HL-60 (cell line): ENCODE measurements around the gene AKR1C4.

Experiments
- DNase-seq, 2 experiments: peaks; one replicate each; pipeline ENCODE4 v3.0.0-alpha.2; 2010 to 2020; ENCODE audit warnings: low read depth in 1 of 2, low spot score in 1 of 2
- H3K27ac ChIP-seq: fragments of 250-450 bp; sonication (Bioruptor Pico); replicated peaks from 2 replicates; pipeline ENCODE4 v1.5.1; 2020; ENCODE audit warnings: mild to moderate bottlenecking, moderate library complexity
- H3K27me3 ChIP-seq: fragments of 250-450 bp; sonication (Bioruptor Pico); 2 replicates; pipeline ENCODE4 v1.5.1; 2021; ENCODE audit warnings: mild to moderate bottlenecking, moderate library complexity; ENCODE audit not compliant: insufficient read depth, poor library complexity, severe bottlenecking
- H3K4me3 ChIP-seq: replicated peaks from 2 replicates; pipeline ENCODE4 v1.5.1; 2011; ENCODE audit warnings: mild to moderate bottlenecking, control low read depth, low read length; ENCODE audit not compliant: insufficient read depth
- GABPA ChIP-seq: IDR thresholded peaks from 2 replicates; pipeline ENCODE4 v1.6.1; 2012; ENCODE audit warnings: low read depth
- POLR2AphosphoS5 ChIP-seq: IDR thresholded peaks from 2 replicates; pipeline ENCODE4 v1.6.1; 2012; ENCODE audit warnings: low read depth
- SPI1 ChIP-seq: IDR thresholded peaks from 2 replicates; pipeline ENCODE4 v1.6.1; 2012; ENCODE audit warnings: low read depth, mild to moderate bottlenecking, borderline replicate concordance
- TF ChIP-seq, protein P1 (sequence below): IDR thresholded peaks from one replicate; pipeline ENCODE4 v1.5.1; 2011; ENCODE audit warnings: low read length, control low read depth, inconsistent platforms; ENCODE audit not compliant: insufficient read depth
- TF ChIP-seq, protein P2 (sequence below): IDR thresholded peaks from 2 replicates; pipeline ENCODE4 v1.6.1; 2012; ENCODE audit warnings: low read depth; ENCODE audit not compliant: insufficient replicate concordance

The AKR1C4 gene

DNA sequence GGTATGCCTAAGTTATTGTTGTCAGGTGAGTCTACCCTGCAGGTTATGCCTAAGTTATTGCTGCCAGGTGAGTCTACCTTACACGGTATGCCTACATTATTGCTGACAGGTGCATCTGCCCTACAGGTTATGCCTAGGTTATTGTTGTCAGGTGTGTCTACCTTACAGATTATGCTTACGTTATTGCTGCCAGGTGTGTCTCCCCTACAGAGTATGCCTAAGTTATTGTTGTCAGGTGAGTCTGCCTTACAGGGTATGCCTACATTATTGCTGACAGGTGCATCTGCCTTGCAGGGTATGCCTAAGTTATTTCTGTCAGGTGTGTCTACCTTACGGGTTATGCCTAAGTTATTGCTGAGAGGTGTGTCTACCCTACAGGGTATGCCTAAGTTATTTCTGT lies 64.2 kb downstream of the AKR1C4 start:
- no peaks in the 10 kb centered on the region for H3K27me3 ChIP-seq
- TF ChIP-seq GABPA: no peak
- TF ChIP-seq SPI1: no peak
- no peak for DNase-seq
- no peak overlapping the region for H3K27ac ChIP-seq
- no peak overlapping the region for H3K4me3 ChIP-seq

- H3K4me3 ChIP-seq: no peak overlapping the region
- H3K27ac ChIP-seq: no peak overlapping the region
- no peak for DNase-seq
- TF ChIP-seq, protein P1, sequence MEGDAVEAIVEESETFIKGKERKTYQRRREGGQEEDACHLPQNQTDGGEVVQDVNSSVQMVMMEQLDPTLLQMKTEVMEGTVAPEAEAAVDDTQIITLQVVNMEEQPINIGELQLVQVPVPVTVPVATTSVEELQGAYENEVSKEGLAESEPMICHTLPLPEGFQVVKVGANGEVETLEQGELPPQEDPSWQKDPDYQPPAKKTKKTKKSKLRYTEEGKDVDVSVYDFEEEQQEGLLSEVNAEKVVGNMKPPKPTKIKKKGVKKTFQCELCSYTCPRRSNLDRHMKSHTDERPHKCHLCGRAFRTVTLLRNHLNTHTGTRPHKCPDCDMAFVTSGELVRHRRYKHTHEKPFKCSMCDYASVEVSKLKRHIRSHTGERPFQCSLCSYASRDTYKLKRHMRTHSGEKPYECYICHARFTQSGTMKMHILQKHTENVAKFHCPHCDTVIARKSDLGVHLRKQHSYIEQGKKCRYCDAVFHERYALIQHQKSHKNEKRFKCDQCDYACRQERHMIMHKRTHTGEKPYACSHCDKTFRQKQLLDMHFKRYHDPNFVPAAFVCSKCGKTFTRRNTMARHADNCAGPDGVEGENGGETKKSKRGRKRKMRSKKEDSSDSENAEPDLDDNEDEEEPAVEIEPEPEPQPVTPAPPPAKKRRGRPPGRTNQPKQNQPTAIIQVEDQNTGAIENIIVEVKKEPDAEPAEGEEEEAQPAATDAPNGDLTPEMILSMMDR: no peak
- TF ChIP-seq, protein P2, sequence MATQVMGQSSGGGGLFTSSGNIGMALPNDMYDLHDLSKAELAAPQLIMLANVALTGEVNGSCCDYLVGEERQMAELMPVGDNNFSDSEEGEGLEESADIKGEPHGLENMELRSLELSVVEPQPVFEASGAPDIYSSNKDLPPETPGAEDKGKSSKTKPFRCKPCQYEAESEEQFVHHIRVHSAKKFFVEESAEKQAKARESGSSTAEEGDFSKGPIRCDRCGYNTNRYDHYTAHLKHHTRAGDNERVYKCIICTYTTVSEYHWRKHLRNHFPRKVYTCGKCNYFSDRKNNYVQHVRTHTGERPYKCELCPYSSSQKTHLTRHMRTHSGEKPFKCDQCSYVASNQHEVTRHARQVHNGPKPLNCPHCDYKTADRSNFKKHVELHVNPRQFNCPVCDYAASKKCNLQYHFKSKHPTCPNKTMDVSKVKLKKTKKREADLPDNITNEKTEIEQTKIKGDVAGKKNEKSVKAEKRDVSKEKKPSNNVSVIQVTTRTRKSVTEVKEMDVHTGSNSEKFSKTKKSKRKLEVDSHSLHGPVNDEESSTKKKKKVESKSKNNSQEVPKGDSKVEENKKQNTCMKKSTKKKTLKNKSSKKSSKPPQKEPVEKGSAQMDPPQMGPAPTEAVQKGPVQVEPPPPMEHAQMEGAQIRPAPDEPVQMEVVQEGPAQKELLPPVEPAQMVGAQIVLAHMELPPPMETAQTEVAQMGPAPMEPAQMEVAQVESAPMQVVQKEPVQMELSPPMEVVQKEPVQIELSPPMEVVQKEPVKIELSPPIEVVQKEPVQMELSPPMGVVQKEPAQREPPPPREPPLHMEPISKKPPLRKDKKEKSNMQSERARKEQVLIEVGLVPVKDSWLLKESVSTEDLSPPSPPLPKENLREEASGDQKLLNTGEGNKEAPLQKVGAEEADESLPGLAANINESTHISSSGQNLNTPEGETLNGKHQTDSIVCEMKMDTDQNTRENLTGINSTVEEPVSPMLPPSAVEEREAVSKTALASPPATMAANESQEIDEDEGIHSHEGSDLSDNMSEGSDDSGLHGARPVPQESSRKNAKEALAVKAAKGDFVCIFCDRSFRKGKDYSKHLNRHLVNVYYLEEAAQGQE: no peak
- TF ChIP-seq SPI1: no peak
- TF ChIP-seq POLR2AphosphoS5: no peak
- TF ChIP-seq GABPA: no peak
- no peaks in the 10 kb centered on the region for H3K27me3 ChIP-seq
Measured at GRCh38 chr10:5265139-5265538, 68.5 kb downstream of the AKR1C4 start.

DNA sequence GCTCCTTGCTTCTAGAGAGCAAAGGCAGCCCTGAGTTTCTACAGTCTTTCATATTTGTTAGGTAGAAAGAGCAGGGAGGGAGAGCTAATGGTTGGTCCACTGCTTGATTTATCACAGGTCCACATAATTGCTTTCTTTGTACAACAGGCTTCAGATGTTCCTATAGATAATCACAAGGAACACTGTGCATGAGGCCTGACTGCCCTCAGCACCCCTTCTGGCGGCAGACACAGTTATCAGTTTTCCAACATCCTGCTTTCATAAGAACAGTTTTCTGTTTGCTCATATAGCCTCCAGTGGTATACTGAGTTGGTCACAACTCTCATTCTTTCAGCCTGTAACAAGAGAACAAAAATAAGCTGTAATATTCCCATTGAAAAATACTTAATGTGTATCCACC lies 69.7 kb downstream of the AKR1C4 start:
- H3K27me3 ChIP-seq: no peaks in the 10 kb centered on the region
- no peak for DNase-seq
- TF ChIP-seq, protein P1: no peak
- TF ChIP-seq, protein P2: no peak
- TF ChIP-seq GABPA: no peak
- no peak for TF ChIP-seq POLR2AphosphoS5
- TF ChIP-seq SPI1: no peak
- no peak overlapping the region for H3K27ac ChIP-seq
- H3K4me3 ChIP-seq: no peak overlapping the region

DNA sequence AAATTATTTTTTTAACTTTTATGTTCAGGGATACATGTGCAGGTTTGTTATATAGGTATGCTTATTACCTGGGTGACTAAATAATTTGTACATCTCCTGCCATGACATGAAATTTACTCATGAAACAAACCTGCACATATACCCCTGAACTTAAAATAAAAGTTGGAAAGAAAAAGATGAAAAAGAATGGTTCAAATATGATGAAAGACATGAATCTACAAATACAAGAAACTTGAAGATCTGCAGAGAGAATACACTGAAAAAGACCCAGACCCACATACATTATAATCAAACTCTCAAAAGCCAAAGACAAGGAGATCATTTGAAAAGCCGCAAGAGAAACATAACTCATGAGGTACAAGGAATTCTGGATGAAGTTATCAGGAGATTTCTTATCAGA lies 70.2 kb downstream of the AKR1C4 start:
- Histone ChIP-seq H3K27me3 (no peaks in the 10 kb centered on the region), H3K4me3 (no peak overlapping the region), H3K27ac (no peak overlapping the region)
- DNase-seq: no peak
- no peak for TF ChIP-seq GABPA
- TF ChIP-seq, protein P1: no peak
- no peak for TF ChIP-seq SPI1
- TF ChIP-seq, protein P2: no peak
- no peak for TF ChIP-seq POLR2AphosphoS5
